GM18520 (cell line): ENCODE results near the gene PPDPF.
"Not testable (repeated sequence)": the region's sequence is repeated elsewhere in the genome, so short reads cannot be mapped to it uniquely, and the experiment has no call there.

Experiments
- ATAC-seq: cut with Tn5 transposase; IDR thresholded peaks from one replicate; pipeline ENCODE4 v1.9.1; 2021; ENCODE audit not compliant: unreplicated experiment

The PPDPF gene

DNA sequence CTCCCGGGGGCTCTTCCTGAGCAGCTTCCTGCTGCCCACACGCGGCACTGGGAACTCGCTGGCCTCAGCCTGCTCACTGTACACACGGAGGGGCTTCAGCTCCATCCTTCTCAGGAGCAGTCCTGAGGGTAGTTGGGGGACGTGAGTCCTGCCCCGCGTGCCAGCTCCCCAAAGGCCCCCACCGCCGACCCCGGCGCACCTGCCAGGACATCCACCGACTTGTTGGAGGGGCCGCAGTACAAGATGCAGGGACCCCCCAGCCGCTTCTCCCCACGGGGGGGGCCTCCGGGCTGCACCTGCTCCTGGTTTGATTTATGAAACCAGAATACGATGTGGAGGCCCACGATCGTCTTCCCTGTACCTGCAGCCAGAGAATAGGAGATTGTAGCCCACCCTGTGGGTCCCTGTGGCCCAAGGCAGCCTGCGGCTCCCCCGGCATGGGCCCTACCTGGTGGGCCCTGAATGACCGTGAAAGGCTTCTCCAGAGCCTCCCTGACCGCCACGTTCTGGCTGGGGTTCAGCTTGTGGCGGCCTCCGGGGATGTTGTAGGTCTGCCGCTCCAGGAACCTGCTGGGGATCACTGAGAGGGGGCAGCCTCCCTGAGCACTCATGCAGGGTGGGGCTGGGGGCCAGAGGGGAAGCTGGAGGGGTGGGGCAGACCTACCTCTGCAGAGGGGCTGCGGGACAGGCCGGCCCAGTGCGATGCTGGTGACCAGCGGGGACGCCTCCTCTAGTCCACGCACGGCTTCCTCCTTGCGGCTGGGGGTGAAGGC lies 41.2 kb downstream of the PPDPF start:
- no peak for ATAC-seq

DNA sequence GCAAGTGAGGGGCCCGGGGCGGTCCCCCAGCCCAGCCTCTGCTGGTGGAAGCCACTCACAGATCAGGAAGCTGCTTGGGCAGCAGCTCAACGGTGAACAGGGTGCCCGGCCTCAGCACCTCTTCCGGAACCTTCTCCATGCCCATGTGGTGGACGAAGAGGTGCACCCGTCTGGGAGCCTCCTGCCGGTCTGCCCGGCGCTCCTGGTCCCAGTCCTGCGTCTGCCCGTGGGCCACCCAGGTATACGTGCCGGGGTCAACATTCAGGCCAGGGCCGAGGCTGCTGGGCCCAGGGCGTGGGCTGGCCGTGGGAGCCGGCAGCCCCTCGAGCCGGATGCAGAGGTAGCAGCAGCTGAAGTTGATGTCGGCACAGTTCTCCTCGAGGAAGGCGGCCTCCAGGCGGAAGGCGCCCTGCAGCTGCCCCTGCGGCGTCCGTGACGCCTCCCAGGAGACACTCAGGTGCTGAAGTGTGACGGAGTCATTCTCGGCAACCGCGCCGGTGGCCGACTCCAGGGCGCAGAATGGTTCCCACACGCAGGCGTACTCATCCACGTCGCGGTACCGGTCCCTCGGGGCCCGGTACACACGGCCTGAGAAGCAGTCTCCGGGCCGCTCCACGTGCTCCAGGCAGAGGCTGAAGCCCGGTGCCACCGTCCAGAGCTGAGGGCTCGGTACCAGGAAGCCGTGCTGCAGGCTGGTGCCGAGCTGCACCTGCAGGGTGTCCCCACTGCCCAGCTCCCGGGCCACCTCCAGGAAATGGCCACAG lies 42.1 kb downstream of the PPDPF start:
- ATAC-seq = no peak

DNA sequence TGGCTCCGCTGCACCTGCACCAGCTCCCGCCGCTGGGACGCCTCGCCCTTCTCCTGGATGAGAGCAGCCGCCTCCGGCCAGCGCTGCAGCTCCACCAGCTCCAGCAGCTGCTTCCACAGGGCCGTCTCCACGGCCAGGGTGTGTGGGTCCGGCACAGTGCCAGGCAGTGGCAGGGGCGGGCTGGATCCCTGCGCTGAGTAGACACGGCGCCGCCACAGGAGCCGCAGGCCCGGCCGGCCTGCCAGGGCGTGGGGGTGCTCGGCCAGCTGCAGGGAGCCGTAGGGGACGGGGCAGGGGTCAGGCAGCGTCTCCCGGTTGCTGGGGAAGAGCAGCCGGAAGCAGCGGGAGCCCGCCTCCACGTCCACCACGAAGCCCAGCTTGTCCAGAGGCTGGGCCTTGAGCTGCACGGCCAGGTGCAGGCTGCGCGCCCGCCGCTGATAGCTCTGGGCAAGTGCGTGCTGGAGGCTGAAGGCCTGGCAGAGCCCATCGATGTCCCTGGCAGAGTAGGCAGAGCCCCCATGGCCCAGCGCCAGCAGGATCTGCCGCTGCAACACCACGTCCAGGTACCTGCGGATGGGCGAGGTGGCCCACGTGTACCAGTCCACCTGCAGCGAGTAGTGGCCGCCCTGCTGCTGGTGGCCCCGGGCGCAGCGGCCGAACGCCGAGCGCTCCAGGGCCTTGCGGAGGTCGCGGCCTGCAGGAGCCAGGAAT lies 42.8 kb downstream of the PPDPF start:
- ATAC-seq = no peak

DNA sequence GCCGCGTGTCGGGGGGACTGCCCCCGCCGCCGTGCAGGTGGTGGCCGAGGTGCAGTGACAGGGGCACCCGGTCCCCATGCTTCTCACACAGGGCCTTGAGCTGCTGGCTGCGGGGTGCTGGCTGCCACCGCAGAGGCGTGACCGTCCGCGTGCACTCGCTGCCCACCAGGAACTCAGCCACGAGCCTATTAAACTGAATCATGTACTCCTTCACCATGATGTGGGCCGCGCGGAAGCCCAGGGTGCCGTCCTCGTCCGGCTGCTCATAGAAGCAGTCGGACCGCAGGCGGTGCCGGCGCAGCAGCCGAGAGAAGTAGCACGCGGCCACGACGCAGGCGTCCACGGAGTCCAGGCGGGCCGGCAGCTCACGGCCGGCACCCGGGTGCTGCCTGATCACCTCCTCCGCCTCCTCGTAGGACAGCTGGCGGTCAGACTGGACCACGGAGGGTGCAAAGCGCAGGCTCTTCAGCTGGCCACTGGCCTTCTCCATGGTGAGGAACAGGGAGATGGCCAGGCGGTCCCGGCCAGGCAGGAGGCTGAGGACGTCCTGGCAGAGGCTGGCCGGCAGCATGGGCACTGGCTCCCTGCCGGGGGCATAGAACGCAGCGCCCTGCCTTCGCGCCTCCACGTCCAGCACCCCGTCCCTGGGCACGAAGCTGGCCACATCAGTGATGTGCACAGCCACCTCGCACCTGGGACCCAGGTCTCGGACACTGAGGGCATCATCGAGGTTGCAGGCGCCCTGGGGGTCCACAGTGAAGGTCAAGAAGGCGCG lies 43.7 kb downstream of the PPDPF start:
- ATAC-seq = no peak

GRCh38 chr20:63565021-63565698 lies 44.6 kb downstream of the PPDPF start:
- no peak for ATAC-seq

GRCh38 chr20:63565699-63566335 lies 45.3 kb downstream of the PPDPF start:
- ATAC-seq = no peak

DNA sequence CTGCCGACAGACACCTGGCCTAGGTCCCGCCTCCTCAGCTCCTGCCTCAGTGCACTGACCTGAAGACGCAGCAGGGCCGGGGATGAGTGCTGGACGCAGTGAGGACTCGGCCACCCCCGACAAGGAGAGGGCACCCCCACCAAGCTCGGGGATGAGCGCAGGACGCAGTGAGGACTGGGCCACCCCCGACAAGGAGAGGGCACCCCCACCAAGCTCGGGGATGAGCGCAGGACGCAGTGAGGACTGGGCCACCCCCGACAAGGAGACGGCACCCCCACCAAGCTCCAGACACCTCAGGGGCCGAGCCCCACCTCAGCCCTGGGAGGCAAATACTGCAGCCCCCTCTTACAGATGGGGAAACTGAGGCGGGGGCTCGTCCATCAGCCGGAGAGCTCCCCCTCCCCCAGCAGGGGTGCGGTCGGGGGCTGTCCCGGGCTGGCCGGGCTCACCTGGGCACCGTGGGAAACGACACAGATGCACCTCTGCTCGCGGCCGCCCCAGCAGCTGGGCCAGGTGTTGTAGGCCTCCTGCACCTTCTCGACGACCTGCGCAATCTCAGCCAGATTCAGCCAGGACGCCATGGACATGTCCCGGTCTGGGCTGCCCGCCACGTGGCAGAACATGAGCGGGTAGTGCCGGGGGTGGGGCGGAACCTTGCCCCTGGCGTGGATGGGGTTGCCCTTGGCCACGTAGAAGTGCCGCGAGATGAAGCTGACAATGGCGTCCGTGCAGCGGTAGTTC lies 46.0 kb downstream of the PPDPF start:
- ATAC-seq = no peak

DNA sequence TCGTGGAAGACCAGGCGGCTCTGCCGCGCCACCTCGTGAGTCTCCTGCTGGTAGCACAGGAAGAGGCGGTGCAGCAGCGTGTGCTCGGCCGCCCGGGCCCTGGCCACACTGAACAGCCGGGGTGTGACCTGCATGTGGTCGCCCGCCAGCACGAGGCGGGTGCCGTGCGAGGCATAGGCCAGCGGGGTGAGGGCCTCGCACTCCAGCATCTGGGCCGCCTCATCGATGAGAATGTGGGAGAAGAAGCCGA lies 46.5 kb downstream of the PPDPF start:
- ATAC-seq = no peak

- ATAC-seq = peak; percentile 35
Measured at GRCh38 chr20:63567386-63568169, 47.0 kb downstream of the PPDPF start.

DNA sequence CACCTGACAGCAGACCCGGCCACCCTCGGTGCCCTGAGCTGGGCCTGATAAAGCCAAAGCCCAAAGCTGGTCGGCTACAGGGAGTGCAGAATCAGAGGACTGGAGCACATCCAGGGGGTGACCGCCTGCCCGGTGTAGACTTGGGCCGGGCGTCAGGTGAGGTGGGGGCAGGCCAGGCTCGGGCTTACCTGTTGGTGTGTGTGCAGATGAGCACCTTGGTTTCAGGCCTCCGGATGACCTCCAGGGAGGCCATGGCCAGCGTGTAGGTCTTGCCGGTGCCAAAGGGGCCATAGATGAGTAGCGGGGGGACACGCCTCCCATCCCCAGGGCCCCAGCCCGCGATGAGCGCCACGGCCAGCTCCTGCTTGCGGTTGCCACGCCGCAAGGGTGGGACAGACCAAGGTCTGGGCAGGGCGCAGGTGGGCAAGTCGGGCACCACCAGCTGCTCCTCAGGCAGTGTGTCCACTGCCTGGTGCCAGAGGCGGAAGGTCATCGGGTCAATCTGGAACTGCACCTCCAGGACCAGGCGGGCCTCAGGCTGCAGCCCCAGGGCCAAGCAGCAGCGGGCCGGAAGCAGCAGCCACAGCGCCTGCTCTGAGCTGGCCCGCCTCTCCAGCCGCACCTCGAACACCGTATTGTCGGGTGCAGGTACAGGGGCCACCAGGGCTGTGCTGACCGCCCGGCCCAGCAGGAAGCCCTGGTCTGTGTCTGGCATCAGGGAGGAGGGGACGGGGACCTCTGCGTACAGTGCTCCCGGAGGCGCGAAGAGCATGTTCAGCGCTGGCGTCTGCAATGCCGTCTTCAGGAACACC lies 47.8 kb downstream of the PPDPF start:
- ATAC-seq = peak; percentile 9

GRCh38 chr20:63568986-63569949 lies 48.7 kb downstream of the PPDPF start:
- no peak for ATAC-seq

DNA sequence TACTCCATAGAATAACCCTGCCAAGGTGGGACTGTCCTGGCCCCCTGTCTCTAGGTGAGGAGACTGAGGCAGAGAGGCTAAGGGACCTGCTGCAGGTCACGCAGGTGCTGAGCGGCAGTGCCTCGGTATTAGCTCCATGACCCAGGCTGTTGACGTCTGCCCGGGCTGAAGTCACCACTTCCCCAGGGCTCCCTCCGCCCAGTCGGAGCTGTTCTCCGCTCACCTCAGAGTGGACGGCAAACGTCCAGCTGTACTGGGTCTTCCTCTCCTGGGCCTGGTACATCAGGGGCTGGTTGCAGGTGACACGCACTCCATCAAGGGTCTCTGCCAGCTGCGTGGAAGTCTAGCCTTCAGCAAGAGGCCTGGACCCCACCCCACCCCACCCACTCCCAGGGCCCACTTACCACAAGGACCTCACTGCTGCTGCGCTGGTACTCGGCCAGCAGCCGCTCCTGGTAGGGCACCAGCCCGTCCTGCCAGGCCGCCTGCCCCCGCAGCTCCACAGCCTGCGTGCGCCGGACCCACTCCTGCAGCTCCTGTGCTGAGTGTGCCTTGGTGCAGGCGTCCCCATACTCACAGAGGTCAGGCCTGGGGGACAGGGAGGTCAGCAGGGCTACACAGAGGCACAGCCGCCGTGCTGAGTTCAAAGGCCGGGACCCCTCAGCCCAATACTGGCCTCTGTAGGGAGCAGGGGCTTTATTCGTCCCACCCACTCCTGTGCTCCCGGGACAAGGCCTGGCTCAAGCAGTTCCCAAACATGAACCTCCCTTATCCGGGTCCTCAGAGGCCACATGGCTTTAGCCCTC lies 49.9 kb downstream of the PPDPF start:
- no peak for ATAC-seq

- not testable (repeated sequence) for ATAC-seq
Measured at GRCh38 chr20:63571087-63571478, 50.5 kb downstream of the PPDPF start.
